ENCODE measurements around the gene TMEM208.
A peak's percentile ranks its signal among the peaks of the same experiment; 100 is the strongest.

The TMEM208 gene

DNA sequence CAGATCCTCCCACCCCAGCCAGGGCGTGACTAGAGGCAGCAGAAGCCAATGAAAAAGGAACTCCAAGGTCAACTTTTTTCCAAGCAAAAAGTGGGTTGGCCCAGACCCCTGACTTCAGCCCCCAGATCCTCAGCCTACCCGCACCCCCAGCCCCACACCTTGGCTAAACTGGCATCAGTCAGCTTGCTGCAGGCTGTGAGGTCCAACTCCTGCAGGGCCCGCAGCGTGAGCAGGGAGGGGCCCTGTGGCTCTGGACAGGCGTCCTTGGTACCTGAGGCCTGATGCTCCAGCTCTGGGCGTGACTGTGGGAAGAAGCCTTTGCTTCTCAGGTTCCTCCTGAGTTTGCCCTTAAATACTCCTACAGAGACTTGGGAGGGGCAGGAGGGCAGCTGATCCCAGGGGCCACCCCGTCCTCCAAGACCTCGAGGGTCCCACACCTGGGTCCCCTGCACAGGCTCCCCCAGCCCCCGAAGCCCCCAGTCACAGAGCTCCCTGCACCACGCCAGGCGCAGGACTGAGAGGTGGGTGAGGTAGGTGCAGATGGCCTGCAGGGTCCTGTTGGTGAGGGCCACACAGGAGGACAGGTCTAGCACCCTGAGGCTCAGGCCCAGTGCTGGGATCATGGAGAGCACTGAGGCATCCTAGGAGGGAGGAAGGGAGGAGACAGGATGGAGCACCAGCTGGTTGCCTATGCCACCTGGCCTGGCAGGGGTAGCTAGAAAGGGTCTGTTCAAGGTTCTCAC lies 18.6 kb upstream of the TMEM208 start:
- no peaks in the 10 kb centered on the region for H3K9me3 ChIP-seq (ENCODE audit: control insufficient read depth in 1 of 2, low read length in 2 of 2)
- no peak overlapping the region for H3K4me3 ChIP-seq (ENCODE audit: low read depth in 1 of 2, low read length in 2 of 2)
- H3K27me3 ChIP-seq (ENCODE audit: control insufficient read depth in 1 of 2, insufficient read depth in 2 of 2, low read length in 2 of 2), result no peaks in the 10 kb centered on the region
- no peak overlapping the region for H3K9ac ChIP-seq (ENCODE audit: low read depth in 1 of 2, low read length in 2 of 2)
- H3K4me1 ChIP-seq (ENCODE audit: control insufficient read depth in 1 of 2, insufficient read depth in 2 of 2, low read length in 2 of 2), result peaks cover 2 to 4% of the 10 kb centered on the region in 2 donors
- H3K36me3 ChIP-seq (ENCODE audit: control insufficient read depth in 1 of 2, insufficient read depth in 2 of 2, low read length in 2 of 2), result peaks cover 0 to 12% of the 10 kb centered on the region in 2 donors
- H3K27ac ChIP-seq (ENCODE audit: low read depth, low read length), result no peak overlapping the region

DNA sequence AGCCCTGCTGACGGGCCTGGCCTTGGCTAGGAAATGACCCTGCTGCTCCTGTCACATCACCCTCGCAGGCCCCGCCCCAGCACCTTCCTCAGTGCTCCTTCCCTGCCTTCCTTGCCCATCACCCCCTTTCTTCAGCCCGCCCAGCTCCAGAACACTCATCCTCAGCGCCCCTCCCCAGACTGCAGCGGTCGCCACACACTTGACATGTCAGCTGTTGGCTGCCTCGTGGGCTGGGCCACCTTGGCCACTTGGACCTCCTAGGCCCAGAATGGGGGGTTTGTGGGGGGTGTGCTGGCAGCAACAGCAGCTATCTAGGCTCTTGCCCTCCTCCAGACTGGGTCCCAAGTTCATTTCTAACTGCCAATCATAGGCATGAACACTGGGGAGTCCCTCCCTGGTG lies 17.4 kb upstream of the TMEM208 start:
- no peak overlapping the region for H3K4me3 ChIP-seq (ENCODE audit: low read depth in 1 of 2, low read length in 2 of 2)

DNA sequence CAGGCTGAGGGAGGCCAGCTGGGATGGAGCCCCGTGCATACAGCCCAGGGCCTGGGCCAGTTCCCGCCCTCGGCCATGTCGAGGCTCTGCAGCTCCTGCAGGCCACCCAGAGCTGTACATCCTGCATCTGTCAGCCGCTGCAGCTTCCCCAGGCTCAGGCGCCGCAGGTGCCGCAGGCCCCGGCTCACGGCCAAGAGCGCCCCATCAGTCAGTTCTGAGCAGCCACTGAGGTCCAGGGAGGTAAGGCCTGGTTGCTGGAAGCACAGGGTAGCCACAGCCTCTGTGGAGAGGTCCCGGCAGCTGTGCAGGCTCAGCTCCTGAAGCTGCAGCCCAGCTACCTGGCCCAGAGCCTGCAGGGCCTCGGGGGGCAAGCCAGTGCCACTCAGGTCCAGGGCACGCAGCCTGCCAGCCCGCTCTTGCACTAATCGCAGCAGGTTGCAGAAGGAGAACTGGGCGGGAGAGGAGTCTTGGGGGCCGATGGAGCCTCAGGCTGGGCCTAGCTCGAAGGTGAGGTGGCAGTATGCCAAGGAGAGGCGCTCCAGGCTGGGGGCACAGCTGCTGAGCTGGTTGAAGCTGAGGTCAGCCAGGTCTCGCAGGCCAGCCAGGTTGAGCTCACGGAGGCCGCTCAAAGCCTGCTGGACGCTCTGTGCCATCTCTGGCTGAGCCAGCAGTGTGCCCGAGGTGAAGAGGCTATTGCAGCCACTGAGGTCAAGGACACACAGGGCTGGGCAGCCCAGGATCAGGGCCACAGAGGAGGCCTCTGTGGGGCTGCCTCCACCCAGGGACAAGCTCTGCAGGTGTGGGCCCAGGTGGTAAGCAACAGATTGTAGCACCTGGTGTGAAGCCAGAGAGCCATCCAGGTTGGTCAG lies 16.6 kb upstream of the TMEM208 start:
- H3K27ac ChIP-seq (ENCODE audit: low read depth, low read length), result no peak overlapping the region
- H3K4me3 ChIP-seq (ENCODE audit: low read depth in 1 of 2, low read length in 2 of 2), result no peak overlapping the region
- H3K4me1 ChIP-seq (ENCODE audit: control insufficient read depth in 1 of 2, insufficient read depth in 2 of 2, low read length in 2 of 2), result peaks cover 6 to 16% of the 10 kb centered on the region in 2 donors
- no peak overlapping the region for H3K9ac ChIP-seq (ENCODE audit: low read depth in 1 of 2, low read length in 2 of 2)
- H3K27me3 ChIP-seq (ENCODE audit: control insufficient read depth in 1 of 2, insufficient read depth in 2 of 2, low read length in 2 of 2), result no peaks in the 10 kb centered on the region
- H3K36me3 ChIP-seq (ENCODE audit: control insufficient read depth in 1 of 2, insufficient read depth in 2 of 2, low read length in 2 of 2), result no peaks in the 10 kb centered on the region
- no peaks in the 10 kb centered on the region for H3K9me3 ChIP-seq (ENCODE audit: control insufficient read depth in 1 of 2, low read length in 2 of 2)

More for the DNA sequence above, 17.4 kb upstream of the TMEM208 start:
- Histone ChIP-seq H3K4me1 (ENCODE audit: control insufficient read depth in 1 of 2, insufficient read depth in 2 of 2, low read length in 2 of 2) (peaks cover 6 to 16% of the 10 kb centered on the region in 2 donors), H3K9me3 (ENCODE audit: control insufficient read depth in 1 of 2, low read length in 2 of 2) (no peaks in the 10 kb centered on the region), H3K27ac (ENCODE audit: low read depth, low read length) (no peak overlapping the region), H3K9ac (ENCODE audit: low read depth in 1 of 2, low read length in 2 of 2) (no peak overlapping the region), H3K36me3 (ENCODE audit: control insufficient read depth in 1 of 2, insufficient read depth in 2 of 2, low read length in 2 of 2) (no peaks in the 10 kb centered on the region), H3K27me3 (ENCODE audit: control insufficient read depth in 1 of 2, insufficient read depth in 2 of 2, low read length in 2 of 2) (no peaks in the 10 kb centered on the region)

DNA sequence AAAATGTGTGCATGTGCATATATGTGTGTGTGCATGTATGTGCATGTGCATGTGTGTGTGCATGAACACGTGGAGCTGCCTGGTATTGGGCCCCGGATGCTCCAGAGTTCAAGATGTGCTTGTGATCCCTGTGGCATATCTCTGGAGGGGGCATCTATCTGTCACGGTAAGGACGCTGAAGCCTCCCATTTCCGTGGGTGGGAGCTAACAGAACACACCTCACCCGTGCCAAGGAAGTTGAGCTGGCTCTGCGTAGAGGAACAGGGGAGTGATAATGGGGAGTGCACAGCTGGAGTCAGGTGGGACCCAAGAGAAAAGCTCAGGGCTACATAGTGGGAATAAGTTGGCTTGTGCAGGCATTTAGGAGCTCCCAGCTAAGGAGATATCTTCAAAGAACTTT lies 15.3 kb upstream of the TMEM208 start:
- no peak overlapping the region for H3K4me3 ChIP-seq (ENCODE audit: low read depth in 1 of 2, low read length in 2 of 2)
- H3K27me3 ChIP-seq (ENCODE audit: control insufficient read depth in 1 of 2, insufficient read depth in 2 of 2, low read length in 2 of 2), result no peaks in the 10 kb centered on the region
- H3K9ac ChIP-seq (ENCODE audit: low read depth in 1 of 2, low read length in 2 of 2), result no peak overlapping the region
- H3K4me1 ChIP-seq (ENCODE audit: control insufficient read depth in 1 of 2, insufficient read depth in 2 of 2, low read length in 2 of 2), result peaks cover 6 to 22% of the 10 kb centered on the region in 2 donors
- H3K36me3 ChIP-seq (ENCODE audit: control insufficient read depth in 1 of 2, insufficient read depth in 2 of 2, low read length in 2 of 2), result no peaks in the 10 kb centered on the region
- no peaks in the 10 kb centered on the region for H3K9me3 ChIP-seq (ENCODE audit: control insufficient read depth in 1 of 2, low read length in 2 of 2)
- H3K27ac ChIP-seq (ENCODE audit: low read depth, low read length), result no peak overlapping the region

DNA sequence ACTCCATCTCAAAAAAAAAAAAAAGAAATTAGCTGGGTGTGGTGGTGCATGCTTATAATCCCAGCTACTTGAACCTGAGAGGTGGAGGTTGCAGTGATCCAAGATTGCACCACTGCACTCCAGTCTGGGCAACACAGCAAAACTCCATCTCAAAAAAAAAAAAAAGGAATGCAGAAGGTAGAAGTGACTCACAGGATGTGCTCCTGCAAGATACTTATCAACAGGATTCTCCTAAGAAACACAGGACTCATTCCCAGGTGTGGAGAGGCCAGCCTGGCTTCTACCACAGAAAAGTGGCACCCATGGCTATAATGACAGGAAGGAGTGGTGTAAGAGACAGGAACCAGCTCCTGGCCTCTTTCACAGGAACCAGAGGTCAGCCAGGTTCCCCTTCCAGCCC lies 14.2 kb upstream of the TMEM208 start:
- no peak overlapping the region for H3K4me3 ChIP-seq (ENCODE audit: low read depth in 1 of 2, low read length in 2 of 2)
- H3K27ac ChIP-seq (ENCODE audit: low read depth, low read length), result no peak overlapping the region
- no peaks in the 10 kb centered on the region for H3K36me3 ChIP-seq (ENCODE audit: control insufficient read depth in 1 of 2, insufficient read depth in 2 of 2, low read length in 2 of 2)
- peaks cover 6 to 22% of the 10 kb centered on the region in 2 donors for H3K4me1 ChIP-seq (ENCODE audit: control insufficient read depth in 1 of 2, insufficient read depth in 2 of 2, low read length in 2 of 2)
- no peaks in the 10 kb centered on the region for H3K9me3 ChIP-seq (ENCODE audit: control insufficient read depth in 1 of 2, low read length in 2 of 2)
- H3K9ac ChIP-seq (ENCODE audit: low read depth in 1 of 2, low read length in 2 of 2), result no peak overlapping the region
- H3K27me3 ChIP-seq (ENCODE audit: control insufficient read depth in 1 of 2, insufficient read depth in 2 of 2, low read length in 2 of 2), result no peaks in the 10 kb centered on the region

DNA sequence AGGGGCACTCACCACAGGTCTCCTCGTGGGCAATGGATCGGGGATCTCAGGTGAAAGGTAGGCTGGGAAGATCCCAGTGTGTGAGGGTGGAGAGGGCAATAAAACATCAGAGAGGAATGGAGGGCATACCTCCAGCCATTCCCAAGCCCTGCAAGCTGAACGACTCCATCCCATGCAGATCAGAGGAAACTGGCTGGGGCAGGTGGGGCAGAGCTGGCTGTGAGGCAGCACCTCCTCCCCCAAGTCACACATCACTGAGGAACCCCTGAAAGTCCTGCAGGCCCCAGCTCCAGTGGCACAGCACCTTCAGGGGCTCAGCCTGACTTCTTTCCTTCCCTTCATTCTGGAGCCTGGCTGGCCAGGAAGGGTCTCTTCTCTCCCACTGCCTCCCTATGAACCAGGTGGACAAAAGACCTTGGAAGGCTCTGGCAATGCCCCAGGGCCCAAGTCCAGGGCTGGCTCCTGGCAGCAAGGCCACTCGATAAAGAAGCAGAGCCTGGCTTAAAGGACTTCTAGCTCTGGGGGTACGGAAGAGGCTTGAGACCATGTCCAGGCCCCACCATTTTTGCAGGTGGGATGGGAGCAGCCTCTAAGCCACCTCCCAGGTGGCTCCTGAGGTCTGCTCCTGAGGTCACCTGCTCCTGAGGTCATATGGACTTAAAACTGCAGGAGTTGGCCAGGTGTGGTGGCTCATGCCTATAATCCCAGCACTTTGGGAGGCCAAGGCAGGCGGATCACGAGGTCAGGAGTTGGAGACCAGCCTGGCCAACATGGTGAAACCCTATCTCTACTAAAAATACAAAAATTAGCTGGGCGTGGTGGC lies 13.5 kb upstream of the TMEM208 start:
- no peak overlapping the region for H3K4me3 ChIP-seq (ENCODE audit: low read depth in 1 of 2, low read length in 2 of 2)
- no peaks in the 10 kb centered on the region for H3K27me3 ChIP-seq (ENCODE audit: control insufficient read depth in 1 of 2, insufficient read depth in 2 of 2, low read length in 2 of 2)
- peaks cover 6 to 22% of the 10 kb centered on the region in 2 donors for H3K4me1 ChIP-seq (ENCODE audit: control insufficient read depth in 1 of 2, insufficient read depth in 2 of 2, low read length in 2 of 2)
- H3K9me3 ChIP-seq (ENCODE audit: control insufficient read depth in 1 of 2, low read length in 2 of 2), result no peaks in the 10 kb centered on the region
- no peaks in the 10 kb centered on the region for H3K36me3 ChIP-seq (ENCODE audit: control insufficient read depth in 1 of 2, insufficient read depth in 2 of 2, low read length in 2 of 2)
- H3K9ac ChIP-seq (ENCODE audit: low read depth in 1 of 2, low read length in 2 of 2), result no peak overlapping the region
- no peak overlapping the region for H3K27ac ChIP-seq (ENCODE audit: low read depth, low read length)

DNA sequence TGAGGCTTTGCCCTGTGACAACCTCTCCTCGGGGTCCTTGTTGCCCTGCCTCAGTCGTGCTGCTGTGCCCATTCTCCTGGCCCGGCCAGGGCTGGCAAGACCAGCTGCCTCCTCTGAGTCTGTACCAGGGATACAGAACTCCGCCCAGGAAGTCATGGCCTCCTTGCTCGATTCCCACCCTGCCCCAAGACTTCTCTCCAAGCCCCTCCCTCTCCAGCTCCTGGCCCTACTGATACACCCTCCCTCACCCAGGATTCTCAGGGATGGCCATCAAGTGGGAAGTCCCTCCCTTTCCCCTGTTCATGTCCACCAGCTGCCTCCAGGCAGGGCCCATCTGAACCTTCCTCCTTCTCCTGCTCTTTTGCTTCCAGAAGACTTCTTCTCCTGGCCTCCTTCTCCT lies 11.2 kb upstream of the TMEM208 start:
- no peak overlapping the region for H3K9ac ChIP-seq (ENCODE audit: low read depth in 1 of 2, low read length in 2 of 2)
- H3K27ac ChIP-seq (ENCODE audit: low read depth, low read length), result no peak overlapping the region
- no peaks in the 10 kb centered on the region for H3K9me3 ChIP-seq (ENCODE audit: control insufficient read depth in 1 of 2, low read length in 2 of 2)
- no peaks in the 10 kb centered on the region for H3K27me3 ChIP-seq (ENCODE audit: control insufficient read depth in 1 of 2, insufficient read depth in 2 of 2, low read length in 2 of 2)
- H3K4me1 ChIP-seq (ENCODE audit: control insufficient read depth in 1 of 2, insufficient read depth in 2 of 2, low read length in 2 of 2), result peaks cover 6 to 22% of the 10 kb centered on the region in 2 donors
- H3K36me3 ChIP-seq (ENCODE audit: control insufficient read depth in 1 of 2, insufficient read depth in 2 of 2, low read length in 2 of 2), result no peaks in the 10 kb centered on the region
- no peak overlapping the region for H3K4me3 ChIP-seq (ENCODE audit: low read depth in 1 of 2, low read length in 2 of 2)

DNA sequence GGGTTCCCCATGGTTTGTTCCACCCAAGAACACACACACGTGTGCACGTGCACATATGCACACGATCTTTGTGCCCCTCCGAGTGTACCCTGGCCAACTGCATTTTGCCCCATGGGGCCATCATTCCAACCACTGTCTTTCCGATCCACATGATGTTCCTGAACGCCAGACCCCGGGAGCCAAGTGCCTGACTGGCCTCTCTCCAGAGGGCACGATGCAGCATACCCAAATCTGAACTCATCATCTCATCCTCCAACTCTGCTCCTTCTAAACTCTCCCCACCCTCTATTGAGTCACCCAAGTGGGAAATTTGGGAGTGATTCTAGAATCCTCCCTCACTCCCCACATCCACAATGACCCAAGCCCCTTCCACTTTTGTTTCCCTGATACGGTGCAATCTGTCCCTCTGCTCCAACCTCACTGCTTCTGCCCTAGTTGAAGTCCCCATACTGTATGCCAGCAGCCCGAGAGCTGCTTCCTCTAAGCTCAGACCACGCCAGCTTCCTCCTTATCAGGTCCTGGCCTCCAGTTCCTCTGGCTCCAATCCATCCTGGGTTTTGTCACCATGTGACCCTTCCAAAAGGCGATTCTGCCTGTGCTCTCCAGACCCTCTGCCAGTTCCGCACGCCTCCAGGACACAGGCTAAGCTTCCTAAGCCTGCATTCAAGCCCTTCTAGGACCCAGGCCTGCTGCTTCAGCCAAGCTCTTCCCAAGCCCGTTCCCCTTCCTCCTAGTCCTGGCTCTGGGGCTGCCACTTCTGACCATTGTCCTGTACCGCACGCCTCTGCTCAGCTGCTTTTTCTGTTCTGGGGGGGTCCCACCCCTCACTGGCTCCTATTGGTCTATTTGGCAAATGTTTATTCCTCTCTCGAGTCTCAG lies 10.1 kb upstream of the TMEM208 start:
- Histone ChIP-seq H3K4me1 (ENCODE audit: control insufficient read depth in 1 of 2, insufficient read depth in 2 of 2, low read length in 2 of 2) (peaks cover 6 to 22% of the 10 kb centered on the region in 2 donors), H3K9me3 (ENCODE audit: control insufficient read depth in 1 of 2, low read length in 2 of 2) (no peaks in the 10 kb centered on the region), H3K27ac (ENCODE audit: low read depth, low read length) (no peak overlapping the region), H3K4me3 (ENCODE audit: low read depth in 1 of 2, low read length in 2 of 2) (peak overlapping the region in 1 of 2 donors; percentile 20), H3K36me3 (ENCODE audit: control insufficient read depth in 1 of 2, insufficient read depth in 2 of 2, low read length in 2 of 2) (no peaks in the 10 kb centered on the region), H3K9ac (ENCODE audit: low read depth in 1 of 2, low read length in 2 of 2) (no peak overlapping the region), H3K27me3 (ENCODE audit: control insufficient read depth in 1 of 2, insufficient read depth in 2 of 2, low read length in 2 of 2) (no peaks in the 10 kb centered on the region)

DNA sequence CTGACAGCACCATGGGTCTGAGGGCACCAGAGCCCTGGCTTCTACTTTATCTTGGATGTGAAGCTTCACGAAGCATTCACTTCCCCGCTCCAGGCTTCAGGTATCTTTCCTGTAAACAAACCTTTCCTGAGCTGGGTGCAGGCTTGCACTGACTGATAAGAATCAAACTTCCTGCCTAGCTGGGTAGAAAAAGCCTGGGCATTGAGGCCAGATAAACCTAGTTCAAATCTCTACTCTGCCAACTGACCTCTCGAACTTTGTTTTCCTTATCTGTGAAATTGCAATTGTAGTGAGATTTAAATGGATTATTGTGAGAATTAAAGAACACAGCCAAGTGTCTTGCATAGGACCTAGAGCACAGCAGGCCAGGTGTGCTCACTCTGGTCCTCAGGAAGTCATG lies 2.9 kb upstream of the TMEM208 start:
- H3K36me3 ChIP-seq (ENCODE audit: control insufficient read depth in 1 of 2, insufficient read depth in 2 of 2, low read length in 2 of 2), result peaks cover 4 to 11% of the 10 kb centered on the region in 2 donors
- no peak overlapping the region for H3K4me3 ChIP-seq (ENCODE audit: low read depth in 1 of 2, low read length in 2 of 2)
- H3K27me3 ChIP-seq (ENCODE audit: control insufficient read depth in 1 of 2, insufficient read depth in 2 of 2, low read length in 2 of 2), result no peaks in the 10 kb centered on the region
- no peak overlapping the region for H3K27ac ChIP-seq (ENCODE audit: low read depth, low read length)
- no peaks in the 10 kb centered on the region for H3K9me3 ChIP-seq (ENCODE audit: control insufficient read depth in 1 of 2, low read length in 2 of 2)
- peak overlapping the region in 1 of 2 donors; percentile 17 for H3K9ac ChIP-seq (ENCODE audit: low read depth in 1 of 2, low read length in 2 of 2)
- peaks cover 41 to 43% of the 10 kb centered on the region in 2 donors for H3K4me1 ChIP-seq (ENCODE audit: control insufficient read depth in 1 of 2, insufficient read depth in 2 of 2, low read length in 2 of 2)

Data from duodenal mucosa (tissue), 2 donors.